Endothelial cell of umbilical vein (primary cell): ENCODE measurements around the gene GOLGA6L25. TPM values are rescaled to one million over a fixed set of nuclear protein-coding genes. Genes with fewer than 3 reads are reported as not detected.
"Not testable (repeated sequence)": the region's sequence is repeated elsewhere in the genome, so short reads cannot be mapped to it uniquely, and the experiment has no call there.

ENCODE experiments used
- BruUV-seq: library from RNA; stranded (reverse); fragments of 400-500 nt; replicated peaks from 2 replicates; lab custom pipeline; 2021; lab: Mats Ljungman, UMichigan
- CTCF ChIA-PET: fragments of 300-600, 350-600 bp; sonication (Branson Sonifier 250); formaldehyde crosslinking; loops from one replicate; lab custom pipeline; 2021; ENCODE audit warnings: antibody characterized with exemption, inconsistent platforms; lab: Charles Lee
- POLR2A ChIA-PET: fragments of 300-600, 350-600 bp; sonication (Branson Sonifier 250); formaldehyde crosslinking; loops from one replicate; lab custom pipeline; 2021; ENCODE audit warnings: antibody characterized with exemption, inconsistent platforms; lab: Charles Lee
- DNase-seq: peaks from one replicate; pipeline ENCODE4 v3.0.0-alpha.2; 2011; ENCODE audit warnings: low read depth, low spot score
- FAIRE-seq: peaks from 2 replicates; lab custom pipeline; 2011; peaks lifted over from hg19 to GRCh38; lab: Jason Lieb, UNC
- H2AFZ ChIP-seq: 2 replicates; pipeline ENCODE4 v1.6.0; 2012; ENCODE audit warnings: low read depth, low read length, control low read depth, inconsistent platforms
- H3K27ac ChIP-seq: 2 replicates; pipeline ENCODE4 v1.5.1; 2011; ENCODE audit warnings: low read depth, mild to moderate bottlenecking, control low read depth, low read length, moderate library complexity; ENCODE audit not compliant: insufficient read depth
- H3K27me3 ChIP-seq, 2 experiments: 2 replicates each; pipeline versions ENCODE4 v1.6.0 to v1.6.1; 2011; ENCODE audit warnings: low read length in 2 of 2, mixed read lengths in 1 of 2; ENCODE audit not compliant: control insufficient read depth in 2 of 2, insufficient read depth in 2 of 2
- H3K36me3 ChIP-seq, 2 experiments: 2 replicates in 1 of 2; 3 replicates in 1 of 2; pipeline ENCODE4 v1.5.1; 2011; ENCODE audit warnings: low read length in 2 of 2, mild to moderate bottlenecking in 1 of 2, moderate library complexity in 1 of 2; ENCODE audit not compliant: control insufficient read depth in 2 of 2, insufficient read depth in 2 of 2; ENCODE audit errors: extremely low read depth in 1 of 2
- H3K4me1 ChIP-seq: 3 replicates; pipeline ENCODE4 v1.5.1; 2011; ENCODE audit warnings: mild to moderate bottlenecking, low read length; ENCODE audit not compliant: control insufficient read depth, insufficient read depth; ENCODE audit errors: extremely low read depth
- H3K4me2 ChIP-seq: 2 replicates; pipeline ENCODE4 v1.6.1; 2011; ENCODE audit warnings: low read length, control low read depth, mixed read lengths; ENCODE audit not compliant: insufficient read depth
- H3K4me3 ChIP-seq, 3 experiments: fragments of 200-600 bp in 1 of 3; sonication (generic), shearing (Covaris generic) in 1 of 3; replicated peaks in 1 of 3; 2 replicates each; pipeline ENCODE4 v1.5.1; 2011 to 2016; ENCODE audit warnings: control low read depth in 3 of 3, low read length in 3 of 3, mild to moderate bottlenecking in 2 of 3, inconsistent platforms in 1 of 3, low read depth in 1 of 3, moderate library complexity in 1 of 3; ENCODE audit not compliant: insufficient read depth in 1 of 3
- H3K79me2 ChIP-seq: 2 replicates; pipeline ENCODE4 v1.6.0; 2012; ENCODE audit warnings: low read length, inconsistent platforms; ENCODE audit not compliant: control insufficient read depth, insufficient read depth
- H3K9ac ChIP-seq: replicated peaks from 2 replicates; pipeline ENCODE3; 2011; ENCODE audit warnings: low read length, control low read depth; ENCODE audit not compliant: insufficient read depth; ENCODE audit errors: extremely low read depth
- H3K9me1 ChIP-seq: replicated peaks from 3 replicates; pipeline ENCODE4 v1.6.0; 2011; ENCODE audit warnings: mild to moderate bottlenecking, low read length; ENCODE audit not compliant: control insufficient read depth, insufficient read depth; ENCODE audit errors: extremely low read depth
- H3K9me3 ChIP-seq: replicated peaks from 2 replicates; pipeline ENCODE4 v1.5.1; 2012; ENCODE audit warnings: low read length, inconsistent platforms; ENCODE audit not compliant: control insufficient read depth, insufficient read depth
- H4K20me1 ChIP-seq: replicated peaks from 2 replicates; pipeline ENCODE3; 2011; ENCODE audit warnings: mild to moderate bottlenecking, low read length; ENCODE audit not compliant: control insufficient read depth, insufficient read depth; ENCODE audit errors: extremely low read depth
- dilution Hi-C: fragments of 300-500 bp; cut with MboI; formaldehyde crosslinking; loops from one replicate; pipeline ENCODE4 v1.15.0; 2019; ENCODE audit warnings: low sequenced_read_pairs; ENCODE audit not compliant: extremely low pct_ligation_motif_present
- intact Hi-C: fragments of 100-400 bp; cut with micrococcal nuclease; formaldehyde crosslinking; loops from one replicate; pipeline ENCODE4 v1.10.0; 2022
- polyA plus RNA-seq, 4 experiments: library from polyadenylated mRNA; depleted of rRNA in 3 of 4; stranded (reverse) in 3 of 4; unstranded in 1 of 4; fragments of >200 nt; gene quantifications; 2 replicates each; pipeline versions ENCODE4 v1.2.1 to v1.2.3, GENCODE V29; 2011 to 2012; ENCODE audit warnings: missing spikeins in 1 of 4
- small RNA-seq: library from RNA; depleted of rRNA; stranded (forward); fragments of <200 nt; gene quantifications from one replicate; pipeline ENCODE3, GENCODE V24; 2012; ENCODE audit warnings: low replicate concordance, low read depth; ENCODE audit not compliant: insufficient read depth, insufficient read length
- total RNA-seq: library from RNA; stranded (reverse); gene quantifications from 2 replicates; pipeline ENCODE4 v1.2.3, GENCODE V29; 2021

GOLGA6L25 gene
- total and polyA plus RNA-seq, 2 donors (not counting 3 experiments of a cell fraction or from before 2014, with no cell fraction given): not detected

GRCh38 chr15:28598209-28598608 lies 44.8 kb downstream of the GOLGA6L25 start:
- H3K27ac ChIP-seq, DNase-seq, intact Hi-C loops, dilution Hi-C loops, H2AFZ ChIP-seq, H3K36me3 ChIP-seq, BruUV-seq, H3K9me3 ChIP-seq, H3K4me1 ChIP-seq, H3K9me1 ChIP-seq, POLR2A ChIA-PET, H3K27me3 ChIP-seq, CTCF ChIA-PET, H3K79me2 ChIP-seq, H4K20me1 ChIP-seq, H3K4me3 ChIP-seq, FAIRE-seq, H3K9ac ChIP-seq, H3K4me2 ChIP-seq: not testable (repeated sequence)

GRCh38 chr15:28602152-28602551 lies 48.8 kb downstream of the GOLGA6L25 start:
- H3K79me2 ChIP-seq, H3K36me3 ChIP-seq, POLR2A ChIA-PET, FAIRE-seq, H3K4me3 ChIP-seq, H3K9me3 ChIP-seq, H3K9ac ChIP-seq, H2AFZ ChIP-seq, H3K9me1 ChIP-seq, H3K4me1 ChIP-seq, H3K4me2 ChIP-seq, CTCF ChIA-PET, BruUV-seq, H3K27ac ChIP-seq, DNase-seq, dilution Hi-C loops, H3K27me3 ChIP-seq, intact Hi-C loops, H4K20me1 ChIP-seq: not testable (repeated sequence)

Small RNA genes lying within 50 kb of the gene (small RNA-seq; reads per million reads assigned to genes)
- gene AC138749.2 (not detected), gene RF00017 (not detected)

Other genes with a start within 250 kb of the GOLGA6L25 start
- 77.6 and 83.9 TPM in 2 replicates for gene HERC2, start 231.4 kb upstream of the GOLGA6L25 start, total RNA-seq
- 46.1 and 48.2 TPM in 2 replicates for gene HERC2, start 231.4 kb upstream of the GOLGA6L25 start, polyA plus RNA-seq
- gene GOLGA6L24, start 195.5 kb upstream of the GOLGA6L25 start, total RNA-seq: not detected in 2 replicates
- not detected in 2 replicates for gene GOLGA6L24, start 195.5 kb upstream of the GOLGA6L25 start, polyA plus RNA-seq
- not detected in 2 replicates for gene GOLGA8F, start 174.9 kb upstream of the GOLGA6L25 start, total RNA-seq
- gene GOLGA8F, start 174.9 kb upstream of the GOLGA6L25 start, polyA plus RNA-seq: not detected in 2 replicates
- gene GOLGA8G, start 20.6 kb upstream of the GOLGA6L25 start, total RNA-seq: not detected in 2 replicates
- not detected in 2 replicates for gene GOLGA8G, start 20.6 kb upstream of the GOLGA6L25 start, polyA plus RNA-seq
- gene GOLGA8M, start 158.9 kb downstream of the GOLGA6L25 start, total RNA-seq: 1.0 and 1.6 TPM in 2 replicates
- gene GOLGA8M, start 158.9 kb downstream of the GOLGA6L25 start, polyA plus RNA-seq: 0.26 and 0.30 TPM in 2 replicates